C4-2B (cell line): Measurements from ENCODE around the gene PAK4.

Experiments
- CTCF ChIP-seq: fragments of 450-650 bp; conservative IDR thresholded peaks from 2 replicates; pipeline ENCODE4 v1.5.1; 2017; ENCODE audit warnings: mild to moderate bottlenecking
- ZFX ChIP-seq: fragments of 450-650 bp; IDR thresholded peaks from 2 replicates; pipeline ENCODE4 v1.6.1; 2017

GRCh38 chr19:39207293-39207836 lies 81.8 kb downstream of the PAK4 start:
- TF ChIP-seq CTCF, result no peak
- no peak for TF ChIP-seq ZFX
